ENCODE measurements around the gene CHMP4B.

The CHMP4B gene

GRCh38 chr20:33864324-33864963, 53.3 kb downstream of the CHMP4B start:
- DNase-seq (ENCODE audit: low spot score): no peak

DNA sequence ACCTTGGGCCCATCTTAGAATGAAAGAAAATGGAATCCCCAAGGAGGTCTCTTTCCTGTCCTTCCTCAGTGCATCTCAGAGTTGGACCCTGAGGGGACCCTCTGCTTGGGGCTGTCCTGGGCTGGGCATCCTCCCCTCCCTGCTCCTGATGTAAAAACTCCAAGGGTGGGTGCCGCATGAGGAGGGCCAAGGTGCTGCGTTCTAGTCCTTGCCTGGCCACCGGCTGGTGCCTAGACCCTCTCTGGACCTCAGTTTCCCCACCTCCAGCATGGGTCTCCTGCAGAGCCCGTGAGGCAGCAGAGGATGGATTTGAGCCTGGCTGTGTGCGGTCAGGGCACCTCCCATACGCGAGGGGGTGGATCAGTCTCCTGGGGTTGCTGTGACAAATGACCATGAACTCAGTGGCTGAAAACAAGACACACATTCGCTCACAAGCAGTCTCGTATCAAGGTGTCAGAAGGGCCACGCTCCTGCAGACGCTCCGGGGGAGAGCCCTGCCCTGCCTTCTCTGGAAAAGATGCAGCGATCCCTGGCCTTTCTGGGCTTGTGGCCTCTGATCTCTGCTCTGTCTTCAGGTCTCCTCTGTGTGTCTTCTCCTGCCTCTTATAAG, 54.7 kb downstream of the CHMP4B start:
- DNase-seq (ENCODE audit: low spot score): no peak

DNA sequence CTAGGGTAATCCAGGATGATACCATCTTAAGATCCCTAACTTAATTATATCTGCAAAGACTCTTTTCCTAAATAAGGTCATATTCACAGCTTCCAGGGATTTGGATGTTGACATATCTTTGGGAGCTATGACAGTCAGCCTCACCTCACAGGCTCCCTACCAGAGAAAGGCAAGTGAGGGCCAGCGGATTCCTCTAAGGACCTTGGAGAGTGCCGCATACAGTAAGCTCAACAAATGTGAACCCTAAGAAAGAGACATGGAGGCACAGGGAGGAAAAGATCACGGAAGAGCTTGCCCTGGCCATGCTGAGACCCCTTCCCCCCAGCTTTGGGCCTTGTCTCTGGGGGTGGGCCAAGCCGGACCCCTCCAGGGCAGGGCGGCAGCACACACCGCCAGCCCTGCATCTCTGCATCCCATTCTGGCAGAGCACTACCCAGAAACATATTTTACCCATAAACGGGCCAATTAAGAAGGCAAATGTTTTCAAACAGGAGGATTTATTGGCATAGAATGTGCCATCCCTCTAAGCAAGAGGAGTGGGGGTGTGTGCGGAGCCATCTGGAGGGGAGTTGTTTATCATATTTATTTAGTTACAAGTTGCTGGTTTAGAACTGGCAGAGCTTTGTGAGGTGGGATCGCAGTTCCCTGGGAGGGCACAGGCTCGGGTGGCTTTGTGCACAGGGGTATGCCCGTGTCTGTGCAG, 55.4 kb downstream of the CHMP4B start:
- no peak for DNase-seq (ENCODE audit: low spot score)

DNA sequence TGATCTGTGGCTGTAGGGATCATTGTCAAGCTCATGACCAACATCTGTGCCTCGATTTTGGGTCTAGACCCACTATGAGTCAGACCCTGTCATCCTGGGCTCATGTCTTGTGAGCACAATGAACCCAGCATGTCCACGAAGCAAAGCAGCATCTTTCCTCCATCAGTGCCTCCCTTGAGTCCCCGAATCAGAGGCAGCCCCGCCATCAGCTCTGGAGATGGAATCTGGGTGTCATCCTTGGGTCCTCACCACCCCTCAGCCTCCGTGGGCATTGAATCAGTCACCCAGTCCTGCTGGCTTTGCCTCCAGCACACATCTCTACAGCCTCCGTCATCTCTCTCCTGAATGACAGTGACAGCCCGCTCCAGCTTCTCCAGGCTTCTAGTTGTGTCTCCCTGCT, 56.9 kb downstream of the CHMP4B start:
- no peak for DNase-seq (ENCODE audit: low spot score)

DNA sequence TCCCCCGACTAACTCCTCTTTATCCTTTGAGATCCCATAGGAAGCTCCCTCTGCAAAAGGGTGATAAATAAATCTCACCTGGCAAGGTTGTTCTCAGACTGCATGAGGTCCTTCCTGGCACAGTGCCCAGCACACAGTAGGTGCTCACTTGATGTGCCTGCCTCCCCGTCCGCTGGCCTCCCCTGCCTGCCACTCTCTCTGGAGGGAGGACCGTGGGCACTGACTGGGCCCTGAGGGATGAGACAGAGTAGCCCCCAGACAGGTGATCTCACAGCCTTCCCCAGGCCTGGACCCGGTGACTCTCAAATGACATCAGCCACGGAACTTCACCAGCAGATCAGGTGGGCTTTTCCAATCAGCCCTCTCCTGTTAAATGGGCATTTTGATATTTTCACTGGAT, 57.4 kb downstream of the CHMP4B start:
- DNase-seq (ENCODE audit: low spot score): no peak

GRCh38 chr20:33869283-33869682, 58.1 kb downstream of the CHMP4B start:
- no peak for DNase-seq (ENCODE audit: low spot score)

DNA sequence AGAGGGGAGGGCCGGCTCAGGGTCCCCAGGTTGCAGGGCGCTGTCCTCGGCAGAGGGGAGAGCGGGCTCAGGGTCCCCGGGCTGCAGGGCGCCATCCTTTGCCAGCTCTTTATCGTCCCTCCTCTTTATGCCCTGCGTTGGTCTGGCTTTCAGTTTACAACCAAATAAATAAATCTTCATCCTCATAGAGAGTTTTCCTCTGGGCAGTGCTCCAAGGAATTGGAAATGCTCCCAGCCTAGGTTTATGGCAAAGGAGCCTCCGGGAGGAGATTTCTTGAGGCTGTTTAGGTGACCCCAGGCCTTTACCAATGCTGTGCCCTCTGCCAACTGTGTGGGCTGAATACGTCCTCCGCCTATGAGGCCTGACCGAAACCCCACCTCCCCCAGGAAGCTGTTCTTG, 60.2 kb downstream of the CHMP4B start:
- DNase-seq (ENCODE audit: low spot score): no peak

DNA sequence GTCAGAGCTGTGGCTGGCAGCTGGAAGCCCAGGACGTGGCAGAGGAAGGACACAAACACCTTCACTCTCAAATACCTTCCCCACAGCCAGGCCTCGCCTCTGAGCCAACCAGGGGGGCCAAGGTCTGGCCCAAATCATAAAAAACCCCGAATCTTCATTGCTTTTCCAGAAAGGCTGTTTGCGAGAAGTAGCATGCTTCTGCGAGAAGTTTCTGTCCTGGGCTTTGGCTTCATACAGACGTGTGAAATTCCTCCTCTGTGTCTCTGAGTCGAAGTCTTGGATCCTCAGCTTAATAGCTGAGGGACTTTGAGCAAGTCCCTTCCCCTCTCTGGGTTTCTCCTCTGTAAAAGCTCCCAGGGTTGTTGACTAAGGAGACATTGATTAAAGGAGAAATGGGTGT, 63.0 kb downstream of the CHMP4B start:
- DNase-seq (ENCODE audit: low spot score): no peak

GRCh38 chr20:33875055-33875454, 63.9 kb downstream of the CHMP4B start:
- DNase-seq (ENCODE audit: low spot score): no peak

- DNase-seq (ENCODE audit: low spot score): no peak
Observed at GRCh38 chr20:33875534-33876026, 64.4 kb downstream of the CHMP4B start.

- DNase-seq (ENCODE audit: low spot score): no peak
Observed at GRCh38 chr20:33878583-33878982, 67.4 kb downstream of the CHMP4B start.

GRCh38 chr20:33880396-33880795, 69.2 kb downstream of the CHMP4B start:
- no peak for DNase-seq (ENCODE audit: low spot score)

DNA sequence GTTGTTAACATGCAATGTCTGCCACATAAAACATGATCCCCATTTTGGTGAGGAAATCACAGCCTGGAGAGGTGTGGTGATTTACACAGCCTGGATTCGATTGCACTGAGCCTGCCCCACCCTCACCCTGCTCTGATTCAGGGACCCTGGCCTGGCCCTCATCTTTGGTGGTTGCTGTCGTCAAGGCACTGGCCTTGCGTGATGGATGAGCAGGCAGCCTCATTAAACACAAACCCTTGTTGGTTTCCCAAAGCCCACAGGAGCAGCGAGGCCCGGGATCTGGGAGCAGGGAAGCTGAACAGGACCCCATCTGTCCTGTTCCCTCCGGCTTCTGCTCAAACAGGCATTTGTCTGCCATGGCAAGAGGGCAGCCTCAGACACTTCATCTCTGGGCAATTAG, 70.8 kb downstream of the CHMP4B start:
- no peak for DNase-seq (ENCODE audit: low spot score)

GRCh38 chr20:33882481-33882880, 71.3 kb downstream of the CHMP4B start:
- no peak for DNase-seq (ENCODE audit: low spot score)

DNA sequence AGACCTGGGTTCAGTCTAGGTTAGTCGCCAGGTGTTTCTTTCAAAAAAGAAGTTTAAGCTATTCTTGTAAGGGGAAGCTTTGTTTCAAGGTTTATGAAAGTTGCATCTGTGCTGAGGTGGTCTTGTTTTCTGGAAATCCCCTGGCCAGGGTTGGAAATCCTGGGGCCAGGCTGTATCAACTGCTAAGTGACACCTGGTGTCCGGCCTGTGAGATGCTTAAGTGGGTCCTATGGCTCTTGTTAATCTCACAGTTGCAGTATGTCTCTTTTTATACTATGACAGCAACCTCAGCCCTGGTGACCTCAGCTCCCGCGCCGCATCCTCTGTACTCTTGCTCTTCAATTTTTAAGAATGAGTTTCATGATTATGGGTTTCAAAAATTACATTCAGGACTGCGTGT, 72.0 kb downstream of the CHMP4B start:
- no peak for DNase-seq (ENCODE audit: low spot score)

DNA sequence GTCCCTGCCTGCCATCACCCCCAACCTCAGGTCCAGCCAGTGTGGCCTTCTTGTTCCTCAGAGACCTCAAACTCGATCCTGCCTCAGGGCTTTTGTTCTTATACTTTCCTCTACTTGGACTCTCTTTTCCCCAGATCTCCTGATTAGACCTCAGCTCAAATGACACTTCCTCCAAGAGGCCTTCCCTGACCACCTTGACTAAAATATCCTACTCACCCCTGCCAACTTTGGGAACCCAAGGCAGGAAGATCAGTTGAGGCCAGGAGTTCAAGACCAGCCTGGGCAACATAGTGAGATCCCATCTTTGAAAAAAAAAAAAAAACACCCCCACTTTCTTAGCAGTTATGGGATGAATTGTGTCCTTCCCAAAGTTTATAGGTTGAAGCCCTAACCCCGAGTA, 73.5 kb downstream of the CHMP4B start:
- no peak for DNase-seq (ENCODE audit: low spot score)

DNA sequence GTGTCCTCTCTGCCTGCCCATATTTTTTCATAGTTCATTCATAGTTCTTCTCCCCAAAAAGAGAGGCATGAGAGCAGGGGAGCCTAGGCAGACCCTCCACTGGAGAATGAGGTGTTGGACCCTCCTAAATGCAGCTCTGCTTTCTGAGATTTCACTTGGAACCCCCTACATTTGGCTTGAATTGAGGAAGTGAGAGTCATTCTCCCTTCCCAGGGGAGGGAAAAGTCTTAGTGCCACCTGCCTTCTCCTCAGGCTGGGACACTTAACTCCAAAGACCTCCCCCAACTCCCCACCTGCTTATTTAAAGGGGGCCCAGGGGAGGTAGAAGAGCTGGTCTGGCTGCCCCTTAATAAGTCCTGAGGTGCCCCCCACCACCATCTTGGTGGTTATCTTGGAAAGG, 78.2 kb downstream of the CHMP4B start:
- no peak for DNase-seq (ENCODE audit: low spot score)

- no peak for DNase-seq (ENCODE audit: low spot score)
Observed at GRCh38 chr20:33890557-33890956, 79.4 kb downstream of the CHMP4B start.

- peak; percentile 43 for DNase-seq (ENCODE audit: low spot score)
Observed at GRCh38 chr20:33893314-33893713, 82.2 kb downstream of the CHMP4B start.

DNA sequence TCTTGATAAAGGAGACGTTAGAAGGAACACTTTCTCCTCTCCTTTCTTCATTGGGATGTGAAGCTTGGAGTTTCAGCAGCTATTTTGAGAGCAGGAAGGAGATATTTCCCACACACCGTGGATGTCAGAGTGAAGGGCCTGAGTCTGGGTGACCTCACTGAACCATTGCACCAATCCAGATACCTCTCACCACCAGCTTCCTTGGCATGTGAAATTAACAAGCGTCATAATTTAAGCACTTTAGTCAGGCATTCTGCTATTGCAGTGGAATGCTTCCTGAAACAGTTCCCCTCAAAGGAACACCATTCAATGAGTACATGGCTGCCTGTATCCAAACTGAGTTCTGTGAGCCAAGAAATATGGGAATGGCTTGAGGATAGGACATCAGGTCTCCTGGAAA, 83.7 kb downstream of the CHMP4B start:
- DNase-seq (ENCODE audit: low spot score): peak; percentile 6

DNA sequence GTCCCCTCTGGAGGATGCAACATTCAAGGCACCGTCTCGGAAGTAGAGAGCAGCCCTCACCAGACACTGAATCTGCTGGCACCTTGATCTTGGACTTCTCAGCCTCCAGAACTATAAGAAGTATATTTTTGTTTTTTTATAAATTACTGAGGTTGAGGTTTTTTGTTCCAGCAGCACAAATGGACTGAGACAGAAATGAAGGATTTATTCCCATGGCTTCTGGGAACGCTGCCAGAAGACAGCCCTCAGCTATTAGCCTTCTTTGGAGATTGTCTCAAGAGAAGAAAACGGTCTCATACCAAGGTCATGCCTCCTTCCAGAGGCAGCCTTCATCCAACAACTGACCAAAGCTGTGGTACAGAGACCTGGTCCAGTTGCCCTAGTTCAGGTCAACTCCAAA, 85.4 kb downstream of the CHMP4B start:
- DNase-seq (ENCODE audit: low spot score): no peak

DNA sequence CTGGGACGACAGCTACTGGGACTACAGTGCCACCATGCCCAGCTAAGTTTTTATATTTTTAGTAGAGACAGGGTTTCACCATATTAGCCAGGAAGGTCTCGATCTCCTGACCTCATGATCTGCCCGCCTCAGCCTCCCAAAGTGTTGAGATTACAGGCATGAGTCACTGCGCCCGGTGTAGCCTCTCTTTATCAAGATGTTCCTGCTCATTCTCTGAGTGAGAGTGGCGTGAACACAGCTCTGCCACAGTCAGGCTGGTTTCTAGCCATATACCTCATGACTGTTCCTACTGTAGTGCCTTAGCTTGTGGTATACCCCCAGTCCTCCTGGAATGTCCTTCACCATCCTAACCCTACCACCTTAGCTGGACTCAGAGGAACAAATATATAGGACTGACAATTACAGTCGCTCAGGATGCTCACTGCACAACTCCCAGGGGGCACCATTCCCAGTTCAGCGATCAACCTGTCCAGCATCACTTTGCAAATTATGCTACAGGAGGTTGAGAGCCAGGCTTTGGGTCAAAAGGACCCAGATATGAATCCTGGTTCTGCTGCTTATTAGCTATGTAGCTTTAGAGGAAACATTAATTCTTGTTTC, 86.3 kb downstream of the CHMP4B start:
- DNase-seq (ENCODE audit: low spot score): no peak

GRCh38 chr20:33899106-33899505, 88.0 kb downstream of the CHMP4B start:
- no peak for DNase-seq (ENCODE audit: low spot score)
